Neural cell (in vitro differentiated cells): ENCODE results near the gene EYA4.

ENCODE experiments used
- POLR2AphosphoS5 ChIP-seq: IDR thresholded peaks from 2 replicates; pipeline ENCODE4 v1.6.1; 2012
- TF ChIP-seq, protein P1 (sequence below): fragments of 450-650 bp; IDR thresholded peaks from 2 replicates; pipeline ENCODE4 v1.5.1; 2014; ENCODE audit warnings: antibody characterized with exemption, mild to moderate bottlenecking, moderate library complexity; ENCODE audit not compliant: poor library complexity, severe bottlenecking

- TF ChIP-seq POLR2AphosphoS5: no peak
- TF ChIP-seq, protein P1, sequence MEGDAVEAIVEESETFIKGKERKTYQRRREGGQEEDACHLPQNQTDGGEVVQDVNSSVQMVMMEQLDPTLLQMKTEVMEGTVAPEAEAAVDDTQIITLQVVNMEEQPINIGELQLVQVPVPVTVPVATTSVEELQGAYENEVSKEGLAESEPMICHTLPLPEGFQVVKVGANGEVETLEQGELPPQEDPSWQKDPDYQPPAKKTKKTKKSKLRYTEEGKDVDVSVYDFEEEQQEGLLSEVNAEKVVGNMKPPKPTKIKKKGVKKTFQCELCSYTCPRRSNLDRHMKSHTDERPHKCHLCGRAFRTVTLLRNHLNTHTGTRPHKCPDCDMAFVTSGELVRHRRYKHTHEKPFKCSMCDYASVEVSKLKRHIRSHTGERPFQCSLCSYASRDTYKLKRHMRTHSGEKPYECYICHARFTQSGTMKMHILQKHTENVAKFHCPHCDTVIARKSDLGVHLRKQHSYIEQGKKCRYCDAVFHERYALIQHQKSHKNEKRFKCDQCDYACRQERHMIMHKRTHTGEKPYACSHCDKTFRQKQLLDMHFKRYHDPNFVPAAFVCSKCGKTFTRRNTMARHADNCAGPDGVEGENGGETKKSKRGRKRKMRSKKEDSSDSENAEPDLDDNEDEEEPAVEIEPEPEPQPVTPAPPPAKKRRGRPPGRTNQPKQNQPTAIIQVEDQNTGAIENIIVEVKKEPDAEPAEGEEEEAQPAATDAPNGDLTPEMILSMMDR: no peak
These were observed 128.7 kb downstream of the EYA4 start for GRCh38 chr6:133369773-133370272.
